Esophagus muscularis mucosa (tissue), 3 donors: ENCODE measurements around the gene MED29.

ENCODE experiments used
- CTCF ChIP-seq, 3 experiments: fragments of 200-600 bp in 2 of 3; fragments of 450-650 bp in 1 of 3; sonication (generic) in 2 of 3; IDR thresholded peaks; one replicate each; pipeline ENCODE4 v1.5.1; 2017 to 2019; ENCODE audit warnings: antibody characterized with exemption in 3 of 3, mild to moderate bottlenecking in 2 of 3, moderate library complexity in 1 of 3
- POLR2AphosphoS5 ChIP-seq, 2 donors: sonication (generic); formaldehyde crosslinking; IDR thresholded peaks; one replicate each; pipeline ENCODE4 v1.6.1; 2017; ENCODE audit warnings: antibody characterized with exemption in 2 of 2

- TF ChIP-seq CTCF (IDR thresholded peaks at IDR 0.05) (no peak), POLR2AphosphoS5 (IDR thresholded peaks at IDR 0.05) (peak in 1 of 2 donors; percentile 97)
Measured at GRCh38 chr19:39402346-39403300, 11.4 kb downstream of the MED29 start.
